H1 (cell line): Measurements from ENCODE around the gene BTAF1. TPM values are rescaled to one million over a fixed set of nuclear protein-coding genes. Genes with fewer than 3 reads are reported as not detected.

ENCODE experiments used
- CHD7 ChIP-seq: fragments of 300-600 bp; sonication (generic); IDR thresholded peaks from 2 replicates; pipeline ENCODE4 v1.7.1; 2012; ENCODE audit warnings: low read length, moderate library complexity, mild to moderate bottlenecking, inconsistent platforms; ENCODE audit not compliant: insufficient replicate concordance
- EGR1 ChIP-seq: IDR thresholded peaks from 2 replicates; pipeline ENCODE4 v1.6.1; 2011; ENCODE audit warnings: low read depth, low read length, borderline replicate concordance
- KDM1A ChIP-seq: fragments of 200-600, 300-600 bp; sonication (generic); IDR thresholded peaks from 2 replicates; pipeline ENCODE4 v1.7.1; 2016; ENCODE audit warnings: mild to moderate bottlenecking, low read length, borderline replicate concordance
- KDM5A ChIP-seq: fragments of 200-600 bp; IDR thresholded peaks from 2 replicates; pipeline ENCODE4 v1.7.1; 2012; ENCODE audit warnings: mild to moderate bottlenecking, low read length, inconsistent platforms, mixed read lengths
- POU5F1 ChIP-seq: IDR thresholded peaks from 2 replicates; pipeline ENCODE4 v1.6.1; 2011; ENCODE audit warnings: low read depth, mild to moderate bottlenecking, low read length, moderate library complexity
- RAD21 ChIP-seq, 2 experiments: IDR thresholded peaks in 1 of 2; conservative IDR thresholded peaks in 1 of 2; 2 replicates each; pipeline ENCODE4 v1.6.1; 2011; ENCODE audit warnings: low read depth in 2 of 2, low read length in 2 of 2, improper control_type of control experiment in 1 of 2, inconsistent platforms in 1 of 2, mild to moderate bottlenecking in 1 of 2, moderate library complexity in 1 of 2
- RNF2 ChIP-seq: fragments of 200-900, 300-1000 bp; sonication (generic); IDR thresholded peaks from 2 replicates; pipeline ENCODE4 v1.7.1; 2016; ENCODE audit warnings: borderline replicate concordance, low read depth, mild to moderate bottlenecking, antibody characterized with exemption, low read length; ENCODE audit not compliant: poor library complexity, severe bottlenecking; ENCODE audit errors: missing control alignments
- SIN3A ChIP-seq, 2 experiments: IDR thresholded peaks in 1 of 2; conservative IDR thresholded peaks in 1 of 2; 2 replicates each; pipeline ENCODE4 v1.6.1; 2011 to 2012; ENCODE audit warnings: low read length in 2 of 2, improper control_type of control experiment in 1 of 2, low read depth in 1 of 2, mild to moderate bottlenecking in 1 of 2
- SIRT6 ChIP-seq: IDR thresholded peaks from one replicate; pipeline ENCODE4 v1.7.1; 2012; ENCODE audit warnings: low read length, inconsistent platforms
- TAF1 ChIP-seq: IDR thresholded peaks from 2 replicates; pipeline ENCODE4 v1.6.1; 2011; ENCODE audit warnings: mild to moderate bottlenecking, low read depth, low read length
- polyA plus RNA-seq, 7 experiments: library from polyadenylated mRNA; depleted of rRNA in 3 of 7; stranded (reverse) in 5 of 7; unstranded in 2 of 7; fragments of >200 nt in 5 of 7; fragments of 200-250 nt in 2 of 7; gene quantifications; 1 replicate in 5 of 7; 2 replicates in 1 of 7; 4 replicates in 1 of 7; pipeline versions ENCODE4 v1.2.1 to v1.2.3, GENCODE V29; 2011 to 2013; ENCODE audit warnings: missing spikeins in 2 of 7, mixed read lengths in 2 of 7
- total RNA-seq: library from RNA; stranded (reverse); fragmentation: NEBNext Ultra II Directional; extraction: Animal tissue kit (Norgen Biotek cat#: 25700); gene quantifications from 2 replicates; pipeline ENCODE4 v1.2.1, GENCODE V29; 2021

Gene BTAF1
- total and polyA plus RNA-seq, 2 of the 8 experiments (the other 6 are each of a cell fraction or from before 2014, with no cell fraction given): 24.5 to 39.1 TPM

- TF ChIP-seq CHD7 (no peak), KDM5A (no peak), TAF1 (no peak), SIN3A (conservative IDR thresholded peaks at IDR 0.05 in 1 of 2, IDR thresholded peaks at IDR 0.05 in 1 of 2; ENCODE audit: low read depth in 1 of 2, low read length in 2 of 2) (no peak), POU5F1 (no peak), EGR1 (no peak), SIRT6 (no peak), KDM1A (no peak), RNF2 (no peak), RAD21 (IDR thresholded peaks at IDR 0.05 in 1 of 2, conservative IDR thresholded peaks at IDR 0.05 in 1 of 2; ENCODE audit: low read depth in 2 of 2, low read length in 2 of 2) (no peak)
These were observed 16.5 kb upstream of the BTAF1 start (continued) for GRCh38 chr10:91907033-91907594.
